Left hindlimb (tissue), 1 donor: ENCODE results near the gene LRRC40.
"Not testable (repeated sequence)": the region's sequence is repeated elsewhere in the genome, so short reads cannot be mapped to it uniquely, and the experiment has no call there.

Source experiments
- DNase-seq: peaks from one replicate; pipeline ENCODE4 v3.0.0-alpha.2; 2018

Gene LRRC40

GRCh38 chr1:70205434-70206118 lies at the start of gene LRRC40:
Gene LRRC40, minus strand, starts transcription at chr1:70205579. Its CDS starts 39 bp downstream, at chr1:70205540.
- peak; percentile 97 for DNase-seq

- DNase-seq: no peak
Measured at GRCh38 chr1:70248729-70249128, 43.4 kb upstream of the LRRC40 start.

GRCh38 chr1:70247768-70248167 lies 42.4 kb upstream of the LRRC40 start:
- DNase-seq: no peak

- no peak for DNase-seq
Measured at GRCh38 chr1:70247122-70247521, 41.7 kb upstream of the LRRC40 start.

- DNase-seq: no peak
Measured at GRCh38 chr1:70239940-70240339, 34.6 kb upstream of the LRRC40 start.

- DNase-seq: no peak
Measured at GRCh38 chr1:70234733-70235132, 29.4 kb upstream of the LRRC40 start.

- DNase-seq: no peak
Measured at GRCh38 chr1:70231475-70231874, 26.1 kb upstream of the LRRC40 start.

- no peak for DNase-seq
Measured at GRCh38 chr1:70228670-70229069, 23.3 kb upstream of the LRRC40 start.

- no peak for DNase-seq
Measured at GRCh38 chr1:70227439-70227838, 22.1 kb upstream of the LRRC40 start.

GRCh38 chr1:70224954-70225353 lies 19.6 kb upstream of the LRRC40 start:
- DNase-seq: no peak

- DNase-seq: no peak
Measured at GRCh38 chr1:70222716-70223235, 17.4 kb upstream of the LRRC40 start.

- DNase-seq: peak; percentile 96
Measured at GRCh38 chr1:70221238-70222121, 16.1 kb upstream of the LRRC40 start, which contains the start of gene SRSF11. Gene SRSF11, plus strand, starts transcription at chr1:70221380. Its CDS starts 257 bp downstream, at chr1:70221637.

GRCh38 chr1:70220517-70221237 lies 15.3 kb upstream of the LRRC40 start:
- DNase-seq: no peak

- DNase-seq: no peak
Measured at GRCh38 chr1:70220015-70220414, 14.6 kb upstream of the LRRC40 start.

GRCh38 chr1:70211541-70211940 lies 6.2 kb upstream of the LRRC40 start:
- no peak for DNase-seq

- DNase-seq: no peak
Measured at GRCh38 chr1:70210820-70211219, 5.4 kb upstream of the LRRC40 start.

GRCh38 chr1:70208292-70208691 lies 2.9 kb upstream of the LRRC40 start:
- no peak for DNase-seq

GRCh38 chr1:70207492-70207891 lies 2.1 kb upstream of the LRRC40 start:
- DNase-seq: no peak

- not testable (repeated sequence) for DNase-seq
Measured at GRCh38 chr1:70206833-70207232, 1.5 kb upstream of the LRRC40 start.

- no peak for DNase-seq
Measured at GRCh38 chr1:70205071-70205433, 327 bp downstream of the LRRC40 start.

- no peak for DNase-seq
Measured at GRCh38 chr1:70204600-70204999, 779 bp downstream of the LRRC40 start.

- DNase-seq: no peak
Measured at GRCh38 chr1:70204139-70204538, 1.2 kb downstream of the LRRC40 start.

GRCh38 chr1:70202173-70202758 lies 3.1 kb downstream of the LRRC40 start:
- no peak for DNase-seq
